AG09319 (cell line): ENCODE results near the gene ZNF107.

Experiments
- DNase-seq: peaks from one replicate; pipeline ENCODE4 v3.0.0-alpha.2; 2010; ENCODE audit warnings: low read depth; ENCODE audit errors: extremely low read depth
- CTCF ChIP-seq: IDR thresholded peaks from 2 replicates; pipeline ENCODE4 v1.5.1; 2011; ENCODE audit warnings: low read depth, mild to moderate bottlenecking, inconsistent platforms, low read length, moderate library complexity

Gene ZNF107

DNA sequence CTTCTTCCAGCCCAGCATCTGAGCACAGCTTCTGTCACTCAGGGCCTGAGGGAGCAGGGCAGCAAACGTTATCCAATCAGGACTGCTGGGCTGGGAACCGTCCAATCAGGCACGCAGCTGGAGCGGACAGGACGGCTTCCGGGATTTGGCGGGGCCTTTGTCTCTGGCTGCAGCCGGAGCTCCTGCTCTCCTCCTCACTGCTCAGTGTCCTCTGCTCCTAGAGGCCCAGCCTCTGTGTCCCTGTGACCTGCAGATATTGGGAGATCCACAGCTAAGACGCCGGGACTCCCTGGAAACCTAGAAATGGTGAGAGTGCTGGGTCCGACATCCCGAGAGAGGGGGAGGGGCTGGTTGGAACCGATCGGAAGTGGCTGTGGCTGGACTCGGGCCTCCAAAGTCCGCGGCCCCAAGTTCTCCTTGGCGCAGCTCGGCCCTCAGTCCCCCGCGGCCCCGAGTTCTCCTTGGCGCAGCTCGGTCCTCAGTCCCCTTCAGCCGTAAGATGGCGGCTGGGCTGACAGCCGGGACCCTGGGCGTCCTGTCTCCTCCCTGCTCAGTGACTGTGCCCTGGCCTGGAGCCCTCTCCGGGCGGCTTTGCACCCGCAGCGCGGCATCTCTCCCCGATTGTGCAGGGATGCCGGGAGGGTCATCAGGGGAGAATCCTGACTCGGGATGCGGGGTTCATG, at the start of gene ZNF107:
ZNF107 (plus strand) TSS at position 154 of the 683 bp plus-strand sequence; CDS start at position 304, 150 bp downstream.
- no peak for TF ChIP-seq CTCF
- peak; percentile 83 for DNase-seq

DNA sequence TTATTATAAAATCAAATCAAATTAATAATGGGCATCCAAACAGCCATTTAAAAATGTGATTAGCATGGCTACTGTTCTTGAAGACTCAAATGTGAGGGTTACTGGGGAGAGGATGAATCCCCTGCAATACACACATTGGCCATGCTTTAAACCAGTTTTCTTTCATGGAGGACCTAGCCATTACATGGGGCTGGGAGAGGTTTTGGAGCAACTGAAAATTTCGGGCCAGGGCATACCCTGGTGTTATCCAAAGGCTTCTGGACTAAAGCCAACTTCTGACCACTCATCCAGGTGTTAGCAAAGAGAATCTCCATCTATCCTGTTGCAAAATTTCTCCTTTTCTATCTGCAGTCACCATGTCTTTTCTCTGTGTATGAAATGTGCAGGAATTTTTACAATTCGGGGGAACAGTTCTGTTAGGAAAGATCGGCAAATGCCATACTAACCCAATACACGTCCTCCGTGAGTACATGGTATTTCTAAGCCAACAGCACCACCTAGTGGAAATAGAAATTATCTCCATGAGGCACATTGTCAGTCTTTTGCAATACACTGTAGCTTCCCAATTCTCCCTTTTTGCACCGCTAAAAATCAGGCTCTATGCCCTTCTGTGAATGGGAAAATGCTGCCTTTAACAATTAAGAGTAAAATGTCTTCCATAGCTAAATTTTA, 47.0 kb upstream of the ZNF107 start:
- peak; percentile 30 for TF ChIP-seq CTCF
- DNase-seq, result peak; percentile 3

DNA sequence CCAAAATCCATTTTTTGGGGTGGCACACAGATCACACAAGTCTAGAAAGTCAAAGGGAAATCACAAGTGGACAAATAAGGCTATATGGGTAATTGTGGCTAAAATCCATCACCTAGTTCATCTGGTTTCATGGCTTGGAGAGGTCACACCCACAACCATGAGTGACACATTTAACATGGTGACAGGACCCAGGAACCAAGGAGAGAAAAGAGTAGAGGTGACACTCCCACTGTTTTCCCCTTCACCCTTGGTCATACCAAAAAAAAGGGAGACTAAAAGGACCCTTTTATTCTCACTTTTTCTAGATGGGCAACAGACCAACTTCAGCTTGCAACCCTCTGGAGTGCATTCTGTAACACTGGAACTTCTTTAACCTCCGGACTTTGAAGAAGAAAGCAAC, 46.2 kb upstream of the ZNF107 start:
- TF ChIP-seq CTCF, result no peak
- DNase-seq, result no peak

DNA sequence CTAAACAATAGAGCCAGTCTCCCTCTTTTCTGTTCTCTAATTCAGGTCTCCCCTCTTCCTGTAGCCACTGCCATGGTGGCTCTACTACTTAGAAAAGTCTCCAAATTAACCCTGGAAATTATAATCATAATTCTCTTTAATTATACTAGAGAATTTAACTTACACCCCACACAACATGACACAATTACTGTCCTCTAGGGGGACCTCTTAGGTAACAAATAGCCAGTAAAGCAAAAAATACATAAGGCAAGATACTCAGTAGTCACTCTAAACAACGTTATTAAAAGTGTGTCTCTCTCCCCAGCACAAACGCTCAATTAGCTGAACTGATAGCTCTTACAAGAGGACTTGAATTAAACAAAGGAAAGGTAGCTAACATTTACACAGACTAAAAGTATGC, 44.3 kb upstream of the ZNF107 start:
- no peak for DNase-seq
- TF ChIP-seq CTCF, result no peak

- DNase-seq, result no peak
Observed at GRCh38 chr7:64625114-64626082, 40.5 kb upstream of the ZNF107 start.

GRCh38 chr7:64626083-64626469, 39.9 kb upstream of the ZNF107 start:
- TF ChIP-seq CTCF, result no peak
- no peak for DNase-seq

More at GRCh38 chr7:64625114-64626082, 40.5 kb upstream of the ZNF107 start:
- TF ChIP-seq CTCF, result peak; percentile 39
